Ovary (tissue), 9 donors: ENCODE measurements around the gene SLC9A9. TPM values are rescaled to one million over a fixed set of nuclear protein-coding genes. Genes with fewer than 3 reads are reported as not detected.

Source experiments
- DNase-seq, 5 donors: peaks; one replicate each; pipeline ENCODE4 v3.0.0-alpha.2; 2019 to 2020
- H3K27ac ChIP-seq, 2 donors: fragments of 200-600 bp; one replicate each; pipeline versions ENCODE4 v1.5.1 to v1.8.0; 2019 to 2022
- H3K27me3 ChIP-seq: fragments of 200-600 bp; one replicate; pipeline ENCODE4 v1.8.0; 2022
- H3K36me3 ChIP-seq: fragments of 200-600 bp; sonication (generic); one replicate; pipeline ENCODE4 v1.5.1; 2019
- H3K4me1 ChIP-seq: one replicate; pipeline ENCODE4 v1.8.1; 2013; ENCODE audit warnings: mild to moderate bottlenecking, moderate library complexity; ENCODE audit not compliant: insufficient read depth
- H3K4me3 ChIP-seq: fragments of 200-600 bp; sonication (generic); one replicate; pipeline ENCODE4 v1.5.1; 2017
- H3K9me3 ChIP-seq, 2 donors: fragments of 200-600 bp in 1 of 2; sonication (generic) in 1 of 2; one replicate each; pipeline versions ENCODE4 v1.5.1 to v1.8.1; 2013 to 2019; ENCODE audit warnings: mild to moderate bottlenecking in 1 of 2, moderate library complexity in 1 of 2
- CTCF ChIP-seq, 3 donors: fragments of 450-650 bp in 2 of 3; fragments of 200-600 bp in 1 of 3; IDR thresholded peaks; one replicate each; pipeline versions ENCODE4 v1.5.1 to v1.8.0; 2016 to 2022; ENCODE audit warnings: antibody characterized with exemption in 3 of 3, mild to moderate bottlenecking in 1 of 3
- EP300 ChIP-seq: sonication (generic); formaldehyde crosslinking; IDR thresholded peaks from one replicate; pipeline ENCODE4 v1.6.1; 2017; ENCODE audit warnings: antibody characterized with exemption
- POLR2A ChIP-seq: fragments of 450-650 bp; IDR thresholded peaks from one replicate; pipeline ENCODE4 v1.6.1; 2017; ENCODE audit warnings: antibody characterized with exemption, mild to moderate bottlenecking, moderate library complexity
- WGBS, 3 donors: extraction: QIAGEN DNeasy Blood & Tissue Kit in 1 of 3; methylation state at CpG; one replicate each; pipeline versions ENCODE4 v1.1.5 to v1.1.7; 2013 to 2017; 5-methylcytosine and 5-hydroxymethylcytosine counted together
- intact Hi-C, 4 donors: fragments of 100-400 bp; cut with DNase I; formaldehyde crosslinking; loops; one replicate each; pipeline versions ENCODE4 v1.11.0 to v1.15.1; 2022 to 2023
- polyA plus RNA-seq, 2 donors: library from polyadenylated mRNA; stranded (reverse); fragments of 200-250 nt in 1 of 2; fragments of 350-450 nt in 1 of 2; fragmentation: Illumina TruSeq in 1 of 2; extraction: RNeasy Lipid Tissue Mini Kit (QIAGEN cat#74804) in 1 of 2; gene quantifications; one replicate each; pipeline ENCODE4 v1.2.3, GENCODE V29; 2013 to 2014
- total RNA-seq, 7 donors: library from RNA; depleted of rRNA in 2 of 7; stranded (reverse); fragments of >200 nt in 2 of 7; fragmentation: NEBNext Ultra II Directional in 3 of 7; extraction: Animal tissue kit (Norgen Biotek cat#: 25700) in 3 of 7; gene quantifications; one replicate each; pipeline versions ENCODE4 v1.1.0 to v1.2.4, GENCODE V29; 2016 to 2023
- donor health status: DM: no; HTN: no; CAD: no; lungs with moderate emphysema.
- donor health status: DM: no; HTN: no; CAD: no.
- donor health status: Bipolar disorder and iron deficiency.
- donor health status: DM: yes; HTN: yes; CAD: no.
- donor health status: DM: no; HTN: no; CAD: no.
- donor health status: DM: yes; HTN: yes; CAD: no.

The SLC9A9 gene
- total and polyA plus RNA-seq, 9 donors: 7.0 to 22.7 (median 13.5) TPM

- TF ChIP-seq CTCF (IDR thresholded peaks at IDR 0.05): no peak
- TF ChIP-seq POLR2A: no peak
- TF ChIP-seq EP300: no peak
- WGBS, 3 donors: 91 to 97% (median 95%) methylated on average over 2 of the region's 2 CpGs
- DNase-seq: no peak
- H3K4me1 ChIP-seq: no peaks in the 10 kb centered on the region
- no peaks in the 10 kb centered on the region for H3K27me3 ChIP-seq
- no peak overlapping the region for H3K4me3 ChIP-seq
- H3K36me3 ChIP-seq: no peaks in the 10 kb centered on the region
- H3K9me3 ChIP-seq: peaks cover 0 to 3% of the 10 kb centered on the region in 2 donors
- intact Hi-C loops: no loop called here
- H3K27ac ChIP-seq: no peak overlapping the region
Measured at GRCh38 chr3:143551761-143552160, 296.5 kb downstream of the SLC9A9 start.

GRCh38 chr3:143548861-143549497, 299.3 kb downstream of the SLC9A9 start:
- H3K36me3 ChIP-seq: no peaks in the 10 kb centered on the region
- H3K4me3 ChIP-seq: no peak overlapping the region
- H3K9me3 ChIP-seq: peaks cover 0 to 3% of the 10 kb centered on the region in 2 donors
- intact Hi-C loops: no loop called here
- no peak for DNase-seq
- 77 to 86% (median 83%) methylated on average over 2 of the region's 2 CpGs for WGBS, 3 donors
- no peak for TF ChIP-seq EP300
- TF ChIP-seq CTCF (IDR thresholded peaks at IDR 0.05): no peak
- TF ChIP-seq POLR2A: no peak
- no peaks in the 10 kb centered on the region for H3K27me3 ChIP-seq
- H3K27ac ChIP-seq: no peak overlapping the region
- H3K4me1 ChIP-seq: no peaks in the 10 kb centered on the region

- no peak for TF ChIP-seq EP300
- no peak for TF ChIP-seq POLR2A
- TF ChIP-seq CTCF (IDR thresholded peaks at IDR 0.05): no peak
- Histone ChIP-seq H3K9me3 (peaks cover 0 to 3% of the 10 kb centered on the region in 2 donors), H3K27me3 (no peaks in the 10 kb centered on the region), H3K27ac (no peak overlapping the region), H3K4me1 (no peaks in the 10 kb centered on the region), H3K4me3 (no peak overlapping the region), H3K36me3 (no peaks in the 10 kb centered on the region)
- intact Hi-C loops: no loop called here
- DNase-seq: no peak
- 96 to 98% (median 97%) methylated on average over 3 of the region's 3 CpGs for WGBS, 3 donors
Measured at GRCh38 chr3:143548393-143548792, 299.9 kb downstream of the SLC9A9 start.

GRCh38 chr3:143538577-143538981, 309.7 kb downstream of the SLC9A9 start:
- intact Hi-C loops: no loop called here

More at GRCh38 chr3:143538577-143538981, 309.7 kb downstream of the SLC9A9 start:
- H3K27ac ChIP-seq: no peak overlapping the region
- H3K9me3 ChIP-seq: no peaks in the 10 kb centered on the region
- 22 to 34% (median 25%) methylated on average over 2 of the region's 2 CpGs for WGBS, 3 donors
- no peaks in the 10 kb centered on the region for H3K36me3 ChIP-seq
- DNase-seq: no peak
- no peak overlapping the region for H3K4me3 ChIP-seq
- no peak for TF ChIP-seq EP300
- TF ChIP-seq POLR2A: no peak
- no peak for TF ChIP-seq CTCF (IDR thresholded peaks at IDR 0.05)
- H3K4me1 ChIP-seq: peaks cover 5% of the 10 kb centered on the region
- no peaks in the 10 kb centered on the region for H3K27me3 ChIP-seq
